Medulla oblongata (tissue), 1 donor: Measurements from ENCODE around the gene TNFRSF21.
A peak's percentile ranks its signal among the peaks of the same experiment; 100 is the strongest.
"Not testable (repeated sequence)": the region's sequence is repeated elsewhere in the genome, so short reads cannot be mapped to it uniquely, and the experiment has no call there.

Source experiments
- DNase-seq: peaks from one replicate; pipeline ENCODE4 v3.0.0-alpha.2; 2015; ENCODE audit errors: extremely low spot score

TNFRSF21 gene

GRCh38 chr6:47288267-47289090 is 21.2 kb downstream of the TNFRSF21 start:
- DNase-seq = no peak

- DNase-seq = no peak
These were observed 23.4 kb downstream of the TNFRSF21 start for GRCh38 chr6:47286301-47286700.

- no peak for DNase-seq
These were observed 25.7 kb downstream of the TNFRSF21 start for GRCh38 chr6:47283993-47284392.

GRCh38 chr6:47278545-47278944 is 31.2 kb downstream of the TNFRSF21 start:
- no peak for DNase-seq

- no peak for DNase-seq
These were observed 32.0 kb downstream of the TNFRSF21 start for GRCh38 chr6:47277702-47278101.

GRCh38 chr6:47276377-47276776 is 33.3 kb downstream of the TNFRSF21 start:
- DNase-seq = no peak

- no peak for DNase-seq
These were observed 34.1 kb downstream of the TNFRSF21 start for GRCh38 chr6:47275640-47276039.

- DNase-seq = not testable (repeated sequence)
These were observed 34.6 kb downstream of the TNFRSF21 start for GRCh38 chr6:47275132-47275531.

GRCh38 chr6:47268572-47269187 is 41.0 kb downstream of the TNFRSF21 start:
- no peak for DNase-seq

- no peak for DNase-seq
These were observed 42.4 kb downstream of the TNFRSF21 start for GRCh38 chr6:47267301-47267700.

- no peak for DNase-seq
These were observed 43.7 kb downstream of the TNFRSF21 start for GRCh38 chr6:47265971-47266370.

GRCh38 chr6:47264775-47265184 is 44.9 kb downstream of the TNFRSF21 start:
- DNase-seq = no peak

- DNase-seq = no peak
These were observed 46.4 kb downstream of the TNFRSF21 start for GRCh38 chr6:47263268-47263667.

GRCh38 chr6:47262231-47262630 is 47.5 kb downstream of the TNFRSF21 start:
- no peak for DNase-seq

GRCh38 chr6:47261191-47261590 is 48.5 kb downstream of the TNFRSF21 start:
- no peak for DNase-seq

- DNase-seq = no peak
These were observed 49.7 kb downstream of the TNFRSF21 start for GRCh38 chr6:47260021-47260420.

- no peak for DNase-seq
These were observed 50.9 kb downstream of the TNFRSF21 start for GRCh38 chr6:47258724-47259347.

- peak; percentile 25 for DNase-seq
These were observed 52.5 kb downstream of the TNFRSF21 start for GRCh38 chr6:47256981-47257730.

- no peak for DNase-seq
These were observed 53.3 kb downstream of the TNFRSF21 start for GRCh38 chr6:47256361-47256760.

GRCh38 chr6:47254906-47255305 is 54.8 kb downstream of the TNFRSF21 start:
- DNase-seq = no peak

- no peak for DNase-seq
These were observed 55.7 kb downstream of the TNFRSF21 start for GRCh38 chr6:47254051-47254450.

GRCh38 chr6:47253136-47253535 is 56.6 kb downstream of the TNFRSF21 start:
- no peak for DNase-seq
